GM21723 (cell line): ENCODE results near the gene BRD8.
"Not testable (repeated sequence)": the region's sequence is repeated elsewhere in the genome, so short reads cannot be mapped to it uniquely, and the experiment has no call there.

ENCODE experiments used
- ATAC-seq: cut with Tn5 transposase; IDR thresholded peaks from one replicate; pipeline ENCODE4 v1.9.1; 2021; ENCODE audit warnings: mild to moderate bottlenecking, moderate library complexity; ENCODE audit not compliant: unreplicated experiment

The BRD8 gene

GRCh38 chr5:138178516-138179276 is at the start of gene BRD8, which contains the start of gene KIF20A:
BRD8 (minus strand) TSS chr5:138178630; CDS start chr5:138178614, 16 bp downstream.
KIF20A (plus strand) TSS chr5:138179112; CDS start chr5:138179681, 569 bp downstream.
- ATAC-seq: peak; percentile 85

GRCh38 chr5:138226910-138227309 is 48.5 kb upstream of the BRD8 start:
- no peak for ATAC-seq

- no peak for ATAC-seq
Measured at GRCh38 chr5:138224712-138225111, 46.3 kb upstream of the BRD8 start.

- ATAC-seq: no peak
Measured at GRCh38 chr5:138223532-138223931, 45.1 kb upstream of the BRD8 start.

- ATAC-seq: no peak
Measured at GRCh38 chr5:138216799-138217198, 38.4 kb upstream of the BRD8 start.

- ATAC-seq: peak; percentile 93
Measured at GRCh38 chr5:138213161-138214029, 35.0 kb upstream of the BRD8 start, which contains the start of gene CDC23. CDC23 (minus strand) TSS chr5:138213323; CDS start chr5:138213312, 11 bp downstream.

GRCh38 chr5:138212828-138213160 is 34.4 kb upstream of the BRD8 start:
- peak; percentile 17 for ATAC-seq

- no peak for ATAC-seq
Measured at GRCh38 chr5:138210985-138211384, 32.6 kb upstream of the BRD8 start.

GRCh38 chr5:138193859-138194258 is 15.4 kb upstream of the BRD8 start:
- ATAC-seq: not testable (repeated sequence)

GRCh38 chr5:138192826-138193225 is 14.4 kb upstream of the BRD8 start:
- ATAC-seq: no peak

GRCh38 chr5:138188626-138189025 is 10.2 kb upstream of the BRD8 start:
- ATAC-seq: no peak

GRCh38 chr5:138186002-138186447 is 7.6 kb upstream of the BRD8 start:
- ATAC-seq: no peak

GRCh38 chr5:138182808-138183207 is 4.4 kb upstream of the BRD8 start:
- no peak for ATAC-seq

GRCh38 chr5:138180841-138181240 is 2.4 kb upstream of the BRD8 start:
- ATAC-seq: no peak

GRCh38 chr5:138180183-138180782 is 1.9 kb upstream of the BRD8 start:
- no peak for ATAC-seq

- ATAC-seq: no peak
Measured at GRCh38 chr5:138179277-138179857, 937 bp upstream of the BRD8 start.

GRCh38 chr5:138177941-138178515 is 402 bp downstream of the BRD8 start:
- ATAC-seq: peak; percentile 26

- no peak for ATAC-seq
Measured at GRCh38 chr5:138170299-138170698, 8.1 kb downstream of the BRD8 start.

GRCh38 chr5:138169124-138169523 is 9.3 kb downstream of the BRD8 start:
- ATAC-seq: no peak

- no peak for ATAC-seq
Measured at GRCh38 chr5:138163721-138164120, 14.7 kb downstream of the BRD8 start.

GRCh38 chr5:138160706-138161105 is 17.7 kb downstream of the BRD8 start:
- ATAC-seq: no peak
